Inflammatory macrophage treated with lipopolysaccharide for 1 hour (primary cell): ENCODE measurements around the gene NPPC.
"Not testable (repeated sequence)": the region's sequence is repeated elsewhere in the genome, so short reads cannot be mapped to it uniquely, and the experiment has no call there.

ENCODE experiments used
- DNase-seq, 2 donors: peaks; one replicate each; pipeline ENCODE4 v3.0.0-alpha.2; 2020 to 2022

Gene NPPC

GRCh38 chr2:231883468-231883881 lies 42.7 kb downstream of the NPPC start:
- no peak for DNase-seq

GRCh38 chr2:231882646-231883045 lies 43.5 kb downstream of the NPPC start:
- no peak for DNase-seq

GRCh38 chr2:231880371-231880770 lies 45.8 kb downstream of the NPPC start:
- DNase-seq: not testable (repeated sequence)

- no peak for DNase-seq
Measured at GRCh38 chr2:231879216-231879615, 47.0 kb downstream of the NPPC start.

- no peak for DNase-seq
Measured at GRCh38 chr2:231877533-231878456, 48.4 kb downstream of the NPPC start.

- DNase-seq: no peak
Measured at GRCh38 chr2:231874944-231875343, 51.3 kb downstream of the NPPC start.
